DND-41 (cell line): Measurements from ENCODE around the gene RALGPS1.

Source experiments
- ATAC-seq: fragments of 200-7000 bp; cut with Tn5 transposase; 3 replicates; pipeline ENCODE4 v1.9.1; 2021; ENCODE audit warnings: low read depth; ENCODE audit not compliant: insufficient read depth
- DNase-seq: peaks from one replicate; pipeline ENCODE4 v3.0.0-alpha.2; 2020
- H2AFZ ChIP-seq: 2 replicates; pipeline ENCODE4 v1.6.0; 2012; ENCODE audit warnings: low read depth, low read length
- H3K27ac ChIP-seq: 2 replicates; pipeline ENCODE4 v1.5.1; 2012; ENCODE audit warnings: low read length, inconsistent platforms
- H3K27me3 ChIP-seq: fragments of 200-600 bp; sonication (generic); 2 replicates; pipeline ENCODE4 v1.6.0; 2012; ENCODE audit warnings: low read length, mild to moderate bottlenecking, inconsistent platforms; ENCODE audit not compliant: insufficient read depth, poor library complexity
- H3K36me3 ChIP-seq: 2 replicates; pipeline ENCODE4 v1.5.1; 2012; ENCODE audit warnings: low read length, inconsistent platforms; ENCODE audit not compliant: insufficient read depth
- H3K4me1 ChIP-seq: 2 replicates; pipeline ENCODE4 v1.5.1; 2012; ENCODE audit warnings: mild to moderate bottlenecking, low read length; ENCODE audit not compliant: insufficient read depth
- H3K4me2 ChIP-seq: 2 replicates; pipeline ENCODE4 v1.6.0; 2012; ENCODE audit warnings: mild to moderate bottlenecking, moderate library complexity, low read length, inconsistent platforms; ENCODE audit not compliant: insufficient read depth
- H3K4me3 ChIP-seq, 2 experiments: fragments of 200-600 bp in 1 of 2; shearing (Covaris generic) in 1 of 2; 2 replicates each; pipeline ENCODE4 v1.5.1; 2012 to 2016; ENCODE audit warnings: inconsistent platforms in 2 of 2, low read length in 2 of 2, mild to moderate bottlenecking in 2 of 2, low read depth in 1 of 2, moderate library complexity in 1 of 2
- H3K79me2 ChIP-seq: 2 replicates; pipeline ENCODE4 v1.6.0; 2012; ENCODE audit warnings: low read length, inconsistent platforms; ENCODE audit not compliant: insufficient read depth
- H3K9ac ChIP-seq: 2 replicates; pipeline ENCODE4 v1.6.0; 2012; ENCODE audit warnings: low read depth, mild to moderate bottlenecking, inconsistent platforms, low read length, moderate library complexity
- H3K9me3 ChIP-seq: 2 replicates; pipeline ENCODE4 v1.5.1; 2012; ENCODE audit warnings: low read length, moderate library complexity, mild to moderate bottlenecking, inconsistent platforms; ENCODE audit not compliant: insufficient read depth, severe bottlenecking
- H4K20me1 ChIP-seq: 2 replicates; pipeline ENCODE4 v1.6.0; 2012; ENCODE audit warnings: low read length; ENCODE audit not compliant: insufficient read depth
- EZH2 ChIP-seq: IDR thresholded peaks from 3 replicates; pipeline ENCODE4 v1.6.1; 2012; ENCODE audit warnings: borderline replicate concordance, low read depth, mild to moderate bottlenecking, moderate library complexity, low read length, inconsistent platforms; ENCODE audit not compliant: severe bottlenecking
- TF ChIP-seq, protein P1 (sequence below): IDR thresholded peaks from 2 replicates; pipeline ENCODE4 v1.5.1; 2012; ENCODE audit warnings: borderline replicate concordance, low read length, moderate library complexity, mild to moderate bottlenecking; ENCODE audit not compliant: poor library complexity, severe bottlenecking; ENCODE audit errors: extremely low read depth

RALGPS1 gene

GRCh38 chr9:126880947-126881332 is 33.6 kb upstream of the RALGPS1 start:
- Histone ChIP-seq H3K9ac (no peak overlapping the region), H3K27ac (no peak overlapping the region), H3K36me3 (peaks cover 31% of the 10 kb centered on the region), H3K4me3 (no peak overlapping the region), H3K4me1 (no peaks in the 10 kb centered on the region), H3K79me2 (no peaks in the 10 kb centered on the region), H3K9me3 (no peaks in the 10 kb centered on the region), H3K4me2 (no peak overlapping the region), H4K20me1 (peaks cover 20% of the 10 kb centered on the region), H3K27me3 (no peaks in the 10 kb centered on the region), H2AFZ (no peak overlapping the region)
- TF ChIP-seq, protein P1, sequence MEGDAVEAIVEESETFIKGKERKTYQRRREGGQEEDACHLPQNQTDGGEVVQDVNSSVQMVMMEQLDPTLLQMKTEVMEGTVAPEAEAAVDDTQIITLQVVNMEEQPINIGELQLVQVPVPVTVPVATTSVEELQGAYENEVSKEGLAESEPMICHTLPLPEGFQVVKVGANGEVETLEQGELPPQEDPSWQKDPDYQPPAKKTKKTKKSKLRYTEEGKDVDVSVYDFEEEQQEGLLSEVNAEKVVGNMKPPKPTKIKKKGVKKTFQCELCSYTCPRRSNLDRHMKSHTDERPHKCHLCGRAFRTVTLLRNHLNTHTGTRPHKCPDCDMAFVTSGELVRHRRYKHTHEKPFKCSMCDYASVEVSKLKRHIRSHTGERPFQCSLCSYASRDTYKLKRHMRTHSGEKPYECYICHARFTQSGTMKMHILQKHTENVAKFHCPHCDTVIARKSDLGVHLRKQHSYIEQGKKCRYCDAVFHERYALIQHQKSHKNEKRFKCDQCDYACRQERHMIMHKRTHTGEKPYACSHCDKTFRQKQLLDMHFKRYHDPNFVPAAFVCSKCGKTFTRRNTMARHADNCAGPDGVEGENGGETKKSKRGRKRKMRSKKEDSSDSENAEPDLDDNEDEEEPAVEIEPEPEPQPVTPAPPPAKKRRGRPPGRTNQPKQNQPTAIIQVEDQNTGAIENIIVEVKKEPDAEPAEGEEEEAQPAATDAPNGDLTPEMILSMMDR = no peak
- TF ChIP-seq EZH2 = no peak
- DNase-seq (no peak), ATAC-seq (no peak)

DNA sequence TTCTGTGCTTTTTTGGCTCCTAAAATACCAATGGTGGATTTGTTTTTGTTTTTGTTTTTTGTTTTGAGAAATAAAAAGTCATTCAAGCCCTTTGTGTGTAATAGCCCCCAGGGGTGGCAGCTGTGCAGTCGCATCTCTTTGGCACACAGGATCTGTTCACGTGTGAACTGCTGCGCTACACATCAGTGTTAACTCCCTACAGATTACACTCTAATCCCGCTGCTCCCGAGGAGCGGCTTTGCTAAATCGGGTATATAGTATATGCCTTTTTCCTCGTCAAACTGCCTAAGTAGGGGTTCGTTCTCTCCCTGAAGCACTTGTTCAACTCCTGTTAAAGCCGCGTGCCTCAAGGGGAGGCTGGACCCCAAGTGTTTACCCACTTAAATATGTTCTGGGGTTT is 31.8 kb upstream of the RALGPS1 start:
- H4K20me1 ChIP-seq = peaks cover 26% of the 10 kb centered on the region
- H3K9me3 ChIP-seq = no peaks in the 10 kb centered on the region
- H3K4me2 ChIP-seq = no peak overlapping the region
- no peak overlapping the region for H3K27ac ChIP-seq
- no peak overlapping the region for H3K9ac ChIP-seq
- H3K27me3 ChIP-seq = no peaks in the 10 kb centered on the region
- DNase-seq (no peak), ATAC-seq (no peak)
- H3K4me1 ChIP-seq = no peaks in the 10 kb centered on the region
- no peak overlapping the region for H2AFZ ChIP-seq
- TF ChIP-seq, protein P1 = no peak
- no peak for TF ChIP-seq EZH2
- H3K4me3 ChIP-seq = no peak overlapping the region
- H3K36me3 ChIP-seq = peaks cover 31% of the 10 kb centered on the region
- no peaks in the 10 kb centered on the region for H3K79me2 ChIP-seq

GRCh38 chr9:126883636-126884035 is 30.9 kb upstream of the RALGPS1 start:
- TF ChIP-seq, protein P1 = no peak
- TF ChIP-seq EZH2 = no peak
- Histone ChIP-seq H3K4me3 (no peak overlapping the region), H4K20me1 (peaks cover 26% of the 10 kb centered on the region), H3K9me3 (no peaks in the 10 kb centered on the region), H3K4me1 (no peaks in the 10 kb centered on the region), H3K27ac (no peak overlapping the region), H3K79me2 (no peaks in the 10 kb centered on the region), H2AFZ (no peak overlapping the region), H3K36me3 (peaks cover 31% of the 10 kb centered on the region), H3K27me3 (no peaks in the 10 kb centered on the region), H3K4me2 (no peak overlapping the region), H3K9ac (no peak overlapping the region)
- DNase-seq (no peak), ATAC-seq (no peak)

GRCh38 chr9:126885131-126885641 is 29.4 kb upstream of the RALGPS1 start:
- Histone ChIP-seq H2AFZ (no peak overlapping the region), H3K4me1 (no peaks in the 10 kb centered on the region), H3K9me3 (no peaks in the 10 kb centered on the region), H3K27me3 (no peaks in the 10 kb centered on the region), H3K36me3 (peaks cover 18% of the 10 kb centered on the region), H4K20me1 (peaks cover 20% of the 10 kb centered on the region), H3K4me2 (no peak overlapping the region), H3K4me3 (no peak overlapping the region), H3K79me2 (no peaks in the 10 kb centered on the region), H3K27ac (no peak overlapping the region), H3K9ac (no peak overlapping the region)
- ATAC-seq (no peak), DNase-seq (no peak)
- no peak for TF ChIP-seq EZH2
- TF ChIP-seq, protein P1 = no peak
